ENCODE results near the gene RNF213. TPM values are rescaled to one million over a fixed set of nuclear protein-coding genes. Genes with fewer than 3 reads are reported as not detected.

The RNF213 gene
- polyA plus RNA-seq, 1 donor (not counting 4 experiments of a cell fraction or from before 2014, with no cell fraction given): 24.4 TPM

- DNase-seq (ENCODE audit: low read depth, low spot score) (no peak), FAIRE-seq (no peak)
- dilution Hi-C loops (cut with MboI; ENCODE audit: extremely low pct_ligation_motif_present, low sequenced_read_pairs): no loop called here
- H3K4me1 ChIP-seq (ENCODE audit: control insufficient read depth, extremely low read depth, insufficient read depth, low read length): no peaks in the 10 kb centered on the region
- H3K36me3 ChIP-seq (ENCODE audit: control insufficient read depth in 2 of 2, extremely low read depth in 1 of 2, insufficient read depth in 2 of 2, low read length in 2 of 2): no peaks in the 10 kb centered on the region
- TF ChIP-seq EZH2 (IDR thresholded peaks at IDR 0.05; ENCODE audit: low read length): no peak
- TF ChIP-seq CTCF (optimal IDR thresholded peaks at IDR 0.05 in 1 of 3, IDR thresholded peaks at IDR 0.05 in 1 of 3, conservative IDR thresholded peaks at IDR 0.05 in 1 of 3; ENCODE audit: extremely low read depth in 1 of 3, insufficient read depth in 2 of 3, low read length in 3 of 3): no peak
- H3K27me3 ChIP-seq (ENCODE audit: control insufficient read depth, extremely low read depth, insufficient read depth, low read length): no peaks in the 10 kb centered on the region
- H3K9me1 ChIP-seq (ENCODE audit: control insufficient read depth, extremely low read depth, insufficient read depth, low read length): no peaks in the 10 kb centered on the region
- H3K9ac ChIP-seq (ENCODE audit: control insufficient read depth, extremely low read depth, insufficient read depth, low read length): no peak overlapping the region
- H3K4me3 ChIP-seq (ENCODE audit: control insufficient read depth in 2 of 3, extremely low read depth in 1 of 3, insufficient read depth in 2 of 3, low read depth in 1 of 3, low read length in 3 of 3): no peak overlapping the region
- H4K20me1 ChIP-seq (ENCODE audit: control insufficient read depth, extremely low read depth, insufficient read depth, low read length): no peaks in the 10 kb centered on the region
- no peak overlapping the region for H2AFZ ChIP-seq (ENCODE audit: control insufficient read depth, low read length)
- H3K9me3 ChIP-seq (ENCODE audit: control insufficient read depth, low read depth, low read length): peaks cover 6% of the 10 kb centered on the region
- H3K27ac ChIP-seq (ENCODE audit: control insufficient read depth, insufficient read depth, low read length): no peak overlapping the region
- no peaks in the 10 kb centered on the region for H3K79me2 ChIP-seq (ENCODE audit: control insufficient read depth, insufficient read depth, low read length)
- no peak overlapping the region for H3K4me2 ChIP-seq (ENCODE audit: control insufficient read depth, extremely low read depth, insufficient read depth, low read depth, low read length)
Observed at GRCh38 chr17:80228477-80228876, 32.2 kb upstream of the RNF213 start.

DNA sequence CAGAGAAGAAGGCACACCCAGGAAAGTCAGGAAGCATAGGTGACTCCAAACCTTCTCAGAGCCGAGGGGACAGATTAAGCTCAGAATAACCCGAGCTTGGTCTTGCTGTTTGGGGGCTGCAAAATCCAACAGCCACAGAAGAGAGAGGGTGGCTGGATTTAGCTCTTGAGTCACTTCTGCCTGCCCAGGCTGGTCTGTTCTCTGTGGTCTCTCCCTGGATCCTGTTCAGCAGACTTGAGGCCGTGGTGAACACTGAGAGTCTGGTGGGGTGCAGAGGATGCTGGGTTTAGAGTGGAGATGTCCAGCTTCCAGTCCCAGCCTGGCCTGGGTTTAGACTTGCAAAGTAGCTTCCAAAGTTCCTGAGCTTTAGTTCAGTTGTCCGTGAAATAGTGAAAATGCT, 31.6 kb upstream of the RNF213 start:
- no peaks in the 10 kb centered on the region for H3K79me2 ChIP-seq (ENCODE audit: control insufficient read depth, insufficient read depth, low read length)
- no peaks in the 10 kb centered on the region for H3K9me1 ChIP-seq (ENCODE audit: control insufficient read depth, extremely low read depth, insufficient read depth, low read length)
- no peak overlapping the region for H2AFZ ChIP-seq (ENCODE audit: control insufficient read depth, low read length)
- H4K20me1 ChIP-seq (ENCODE audit: control insufficient read depth, extremely low read depth, insufficient read depth, low read length): no peaks in the 10 kb centered on the region
- no peaks in the 10 kb centered on the region for H3K36me3 ChIP-seq (ENCODE audit: control insufficient read depth in 2 of 2, extremely low read depth in 1 of 2, insufficient read depth in 2 of 2, low read length in 2 of 2)
- H3K9me3 ChIP-seq (ENCODE audit: control insufficient read depth, low read depth, low read length): peaks cover 6% of the 10 kb centered on the region
- no peak overlapping the region for H3K9ac ChIP-seq (ENCODE audit: control insufficient read depth, extremely low read depth, insufficient read depth, low read length)
- dilution Hi-C loops (cut with MboI; ENCODE audit: extremely low pct_ligation_motif_present, low sequenced_read_pairs): no loop called here
- no peak overlapping the region for H3K4me2 ChIP-seq (ENCODE audit: control insufficient read depth, extremely low read depth, insufficient read depth, low read depth, low read length)
- TF ChIP-seq CTCF (optimal IDR thresholded peaks at IDR 0.05 in 1 of 3, IDR thresholded peaks at IDR 0.05 in 1 of 3, conservative IDR thresholded peaks at IDR 0.05 in 1 of 3; ENCODE audit: extremely low read depth in 1 of 3, insufficient read depth in 2 of 3, low read length in 3 of 3) (no peak), EZH2 (IDR thresholded peaks at IDR 0.05; ENCODE audit: low read length) (no peak)
- H3K4me1 ChIP-seq (ENCODE audit: control insufficient read depth, extremely low read depth, insufficient read depth, low read length): no peaks in the 10 kb centered on the region
- DNase-seq (ENCODE audit: low read depth, low spot score) (no peak), FAIRE-seq (no peak)
- no peak overlapping the region for H3K27ac ChIP-seq (ENCODE audit: control insufficient read depth, insufficient read depth, low read length)
- no peak overlapping the region for H3K4me3 ChIP-seq (ENCODE audit: control insufficient read depth in 2 of 3, extremely low read depth in 1 of 3, insufficient read depth in 2 of 3, low read depth in 1 of 3, low read length in 3 of 3)
- no peaks in the 10 kb centered on the region for H3K27me3 ChIP-seq (ENCODE audit: control insufficient read depth, extremely low read depth, insufficient read depth, low read length)

Data from keratinocyte (primary cell).